GM21360 (cell line): ENCODE results near the gene POLR1A.

Experiments used
- ATAC-seq: cut with Tn5 transposase; IDR thresholded peaks from one replicate; pipeline ENCODE4 v1.9.1; 2021; ENCODE audit warnings: mild to moderate bottlenecking, moderate library complexity; ENCODE audit not compliant: unreplicated experiment

Gene POLR1A

GRCh38 chr2:86105252-86105968, at the start of gene POLR1A:
Gene POLR1A (minus strand): TSS chr2:86105886. CDS start chr2:86105776, 110 bp downstream.
- peak; percentile 58 for ATAC-seq

GRCh38 chr2:86150502-86150901, 44.8 kb upstream of the POLR1A start:
- ATAC-seq, result no peak

- ATAC-seq, result no peak
Observed at GRCh38 chr2:86147793-86148192, 42.1 kb upstream of the POLR1A start.

- ATAC-seq, result no peak
Observed at GRCh38 chr2:86143926-86144685, 38.4 kb upstream of the POLR1A start.

GRCh38 chr2:86143307-86143706, 37.6 kb upstream of the POLR1A start:
- ATAC-seq, result no peak

- ATAC-seq, result no peak
Observed at GRCh38 chr2:86142436-86143257, 37.0 kb upstream of the POLR1A start.

- no peak for ATAC-seq
Observed at GRCh38 chr2:86140969-86141392, 35.3 kb upstream of the POLR1A start.

GRCh38 chr2:86139981-86140380, 34.3 kb upstream of the POLR1A start:
- ATAC-seq, result no peak

- ATAC-seq, result no peak
Observed at GRCh38 chr2:86138736-86139625, 33.3 kb upstream of the POLR1A start.

GRCh38 chr2:86136141-86136540, 30.5 kb upstream of the POLR1A start:
- ATAC-seq, result no peak

GRCh38 chr2:86135653-86136052, 30.0 kb upstream of the POLR1A start:
- no peak for ATAC-seq

GRCh38 chr2:86134709-86135108, 29.0 kb upstream of the POLR1A start:
- no peak for ATAC-seq

- ATAC-seq, result no peak
Observed at GRCh38 chr2:86124683-86125082, 19.0 kb upstream of the POLR1A start.

- no peak for ATAC-seq
Observed at GRCh38 chr2:86123328-86123925, 17.7 kb upstream of the POLR1A start.

GRCh38 chr2:86118130-86118529, 12.4 kb upstream of the POLR1A start:
- no peak for ATAC-seq

GRCh38 chr2:86107031-86107430, 1.3 kb upstream of the POLR1A start:
- ATAC-seq, result no peak

GRCh38 chr2:86105969-86106945, 571 bp upstream of the POLR1A start, which contains the start of gene PTCD3:
Gene PTCD3 (plus strand): TSS chr2:86106235. CDS start chr2:86106248, 13 bp downstream.
- peak; percentile 81 for ATAC-seq

- ATAC-seq, result no peak
Observed at GRCh38 chr2:86102157-86102556, 3.5 kb downstream of the POLR1A start.

- no peak for ATAC-seq
Observed at GRCh38 chr2:86097913-86098312, 7.8 kb downstream of the POLR1A start.
